GM19395 (cell line): ENCODE data around the gene ZBTB2.
"Not testable (repeated sequence)": the region's sequence is repeated elsewhere in the genome, so short reads cannot be mapped to it uniquely, and the experiment has no call there.

ENCODE experiments used
- ATAC-seq: cut with Tn5 transposase; IDR thresholded peaks from one replicate; pipeline ENCODE4 v1.9.1; 2021; ENCODE audit warnings: mild to moderate bottlenecking, moderate library complexity; ENCODE audit not compliant: unreplicated experiment

The ZBTB2 gene

GRCh38 chr6:151339369-151339768 is 52.0 kb downstream of the ZBTB2 start:
- ATAC-seq = no peak

GRCh38 chr6:151338651-151339200 is 52.6 kb downstream of the ZBTB2 start:
- no peak for ATAC-seq

- ATAC-seq = no peak
Measured at GRCh38 chr6:151335930-151336329, 55.4 kb downstream of the ZBTB2 start.

GRCh38 chr6:151330130-151330696 is 61.1 kb downstream of the ZBTB2 start:
- no peak for ATAC-seq

- ATAC-seq = no peak
Measured at GRCh38 chr6:151327101-151327500, 64.3 kb downstream of the ZBTB2 start.

- ATAC-seq = no peak
Measured at GRCh38 chr6:151326116-151326825, 65.1 kb downstream of the ZBTB2 start.

- no peak for ATAC-seq
Measured at GRCh38 chr6:151325075-151326050, 66.0 kb downstream of the ZBTB2 start.

- peak; percentile 19 for ATAC-seq
Measured at GRCh38 chr6:151324488-151324825, 66.9 kb downstream of the ZBTB2 start.

- peak; percentile 80 for ATAC-seq
Measured at GRCh38 chr6:151323791-151324487, 67.4 kb downstream of the ZBTB2 start.

- ATAC-seq = no peak
Measured at GRCh38 chr6:151322570-151322969, 68.8 kb downstream of the ZBTB2 start.

- no peak for ATAC-seq
Measured at GRCh38 chr6:151321438-151321837, 69.9 kb downstream of the ZBTB2 start.

- ATAC-seq = no peak
Measured at GRCh38 chr6:151320140-151320539, 71.2 kb downstream of the ZBTB2 start.

- ATAC-seq = no peak
Measured at GRCh38 chr6:151317995-151318365, 73.4 kb downstream of the ZBTB2 start.

GRCh38 chr6:151317103-151317994 is 74.0 kb downstream of the ZBTB2 start:
- ATAC-seq = no peak

GRCh38 chr6:151315661-151316060 is 75.7 kb downstream of the ZBTB2 start:
- not testable (repeated sequence) for ATAC-seq
